Measurements from ENCODE around the gene NEUROG2. TPM values are rescaled to one million over a fixed set of nuclear protein-coding genes. Genes with fewer than 3 reads are reported as not detected.

Gene NEUROG2
- total RNA-seq, 1 experiment from 2014 or later: not detected

GRCh38 chr4:112523764-112524505 is 8.0 kb upstream of the NEUROG2 start:
- DNase-seq: peak; percentile 95
- H2AFZ ChIP-seq (ENCODE audit: low read length): no peak overlapping the region
- no peak overlapping the region for H2AK5ac ChIP-seq (ENCODE audit: insufficient read length, low read length)
- no peak overlapping the region for H3K23ac ChIP-seq (ENCODE audit: insufficient read length, low read depth, low read length)
- H3K27ac Mint-ChIP-seq: no peak overlapping the region
- peak; percentile 99 for TF ChIP-seq CTCF (conservative IDR thresholded peaks at IDR 0.05)
- H4K8ac ChIP-seq (replicated peaks; ENCODE audit: insufficient read length, low read depth, low read length): no peak overlapping the region
- H3K4me1 Mint-ChIP-seq: peaks cover 43 to 53% of the 10 kb centered on the region in 2 experiments
- H2BK15ac ChIP-seq (ENCODE audit: low read depth, low read length): no peak overlapping the region
- H2BK120ac ChIP-seq (ENCODE audit: low read depth, low read length, poor library complexity, severe bottlenecking): no peak overlapping the region
- peaks cover 92% of the 10 kb centered on the region for H3K27me3 Mint-ChIP-seq (ENCODE audit: low read depth)
- no peaks in the 10 kb centered on the region; a peak in 1 of 5 replicates for H3K9me3 Mint-ChIP-seq
- peaks cover 41% of the 10 kb centered on the region for H3K27me3 ChIP-seq (ENCODE audit: insufficient read depth, low read length)
- WGBS (ENCODE audit: extremely low coverage, insufficient read length, low lambda C conversion rate): no CpG with 5 or more reads among the region's 46 CpGs
- peak overlapping the region; percentile 70 for H3K4me2 ChIP-seq (ENCODE audit: insufficient read depth, insufficient read length, low read length)
- no peaks in the 10 kb centered on the region for H3K79me1 ChIP-seq (ENCODE audit: insufficient read depth, low read depth, low read length, poor library complexity, severe bottlenecking)
- no peaks in the 10 kb centered on the region; the same call in 1 of the 2 replicates for H3K4me1 ChIP-seq (ENCODE audit: insufficient read depth, low read length)
- no peaks in the 10 kb centered on the region for H3K36me3 Mint-ChIP-seq (ENCODE audit: insufficient read depth in 1 of 3, low read depth in 3 of 3)
- H2BK12ac ChIP-seq (ENCODE audit: insufficient read length, low read depth, low read length): no peak overlapping the region
- H3K79me2 ChIP-seq (ENCODE audit: insufficient read depth, low read length): no peaks in the 10 kb centered on the region
- H4K91ac ChIP-seq (ENCODE audit: insufficient read length, low read depth, low read length): no peak overlapping the region
- no peak overlapping the region for H3K18ac ChIP-seq (ENCODE audit: insufficient read length, low read depth, low read length)
- H3T11ph ChIP-seq (ENCODE audit: low read length): no peak overlapping the region
- no peak overlapping the region for H2BK5ac ChIP-seq (ENCODE audit: insufficient read length, low read length)
- H4K5ac ChIP-seq (ENCODE audit: insufficient read length, low read depth, low read length): no peak overlapping the region
- no peak overlapping the region for H3K4ac ChIP-seq (ENCODE audit: low read depth, low read length)
- no peak overlapping the region for H3K14ac ChIP-seq (ENCODE audit: insufficient read depth, low read length)
- no peak overlapping the region for H2BK20ac ChIP-seq (ENCODE audit: low read depth, low read length, poor library complexity, severe bottlenecking)
- no peak overlapping the region for H3K9ac ChIP-seq (ENCODE audit: extremely low read depth, insufficient read length, low read length)
- H3K27ac ChIP-seq (ENCODE audit: insufficient read length, low read depth, low read length): no peak overlapping the region
- peak overlapping the region; percentile 58 to 83 for H3K4me3 Mint-ChIP-seq
- H3K56ac ChIP-seq (ENCODE audit: insufficient read length, low read depth, low read length): no peak overlapping the region
- H3K23me2 ChIP-seq (ENCODE audit: insufficient read length, low read depth, low read length, poor library complexity, severe bottlenecking): peaks cover 17% of the 10 kb centered on the region
- H3K9me3 ChIP-seq (ENCODE audit: control insufficient read depth, low read depth, low read length): no peaks in the 10 kb centered on the region
- H4K20me1 ChIP-seq (ENCODE audit: control insufficient read depth, insufficient read depth, insufficient read length): no peaks in the 10 kb centered on the region
